ENCODE data around the gene DNMT1.

Gene DNMT1

DNA sequence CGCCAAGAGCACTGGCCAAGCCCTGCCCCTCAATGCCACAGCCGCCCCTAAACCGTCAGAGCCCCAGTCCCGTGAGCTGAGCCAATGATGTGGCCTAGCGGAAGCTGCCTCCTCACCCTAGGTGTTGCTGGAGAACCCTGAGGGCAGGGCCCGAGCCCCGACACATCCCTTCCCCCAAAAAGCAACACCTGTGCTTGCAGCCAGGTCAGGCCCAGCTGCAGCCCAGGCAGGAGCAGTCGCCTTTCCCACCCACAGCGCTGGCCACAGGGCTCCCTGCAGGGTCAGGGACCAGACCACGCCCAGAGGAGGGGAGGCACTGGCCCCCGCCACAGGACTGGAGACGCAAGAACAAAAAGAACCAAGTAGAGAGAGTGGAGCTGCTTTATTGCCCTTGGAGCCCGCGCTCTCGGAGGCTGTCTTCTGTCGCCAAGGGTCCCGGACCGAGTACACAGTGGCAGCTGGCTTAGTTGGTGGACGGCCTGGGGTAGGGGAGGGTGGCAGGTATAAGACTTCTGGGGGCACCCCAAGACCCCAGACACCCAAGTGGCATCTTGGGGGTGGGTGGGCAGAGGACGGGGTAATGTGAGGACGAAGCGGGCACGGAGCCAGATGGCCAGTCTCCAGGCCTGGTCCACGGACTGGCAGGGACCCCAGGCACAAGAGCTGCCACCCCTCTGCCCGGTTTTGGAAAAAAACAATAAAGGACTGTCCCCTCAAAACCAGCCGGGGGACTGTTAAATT, 79.9 kb downstream of the DNMT1 start:
- no peak for DNase-seq (ENCODE audit: low read depth, low spot score)

DNA sequence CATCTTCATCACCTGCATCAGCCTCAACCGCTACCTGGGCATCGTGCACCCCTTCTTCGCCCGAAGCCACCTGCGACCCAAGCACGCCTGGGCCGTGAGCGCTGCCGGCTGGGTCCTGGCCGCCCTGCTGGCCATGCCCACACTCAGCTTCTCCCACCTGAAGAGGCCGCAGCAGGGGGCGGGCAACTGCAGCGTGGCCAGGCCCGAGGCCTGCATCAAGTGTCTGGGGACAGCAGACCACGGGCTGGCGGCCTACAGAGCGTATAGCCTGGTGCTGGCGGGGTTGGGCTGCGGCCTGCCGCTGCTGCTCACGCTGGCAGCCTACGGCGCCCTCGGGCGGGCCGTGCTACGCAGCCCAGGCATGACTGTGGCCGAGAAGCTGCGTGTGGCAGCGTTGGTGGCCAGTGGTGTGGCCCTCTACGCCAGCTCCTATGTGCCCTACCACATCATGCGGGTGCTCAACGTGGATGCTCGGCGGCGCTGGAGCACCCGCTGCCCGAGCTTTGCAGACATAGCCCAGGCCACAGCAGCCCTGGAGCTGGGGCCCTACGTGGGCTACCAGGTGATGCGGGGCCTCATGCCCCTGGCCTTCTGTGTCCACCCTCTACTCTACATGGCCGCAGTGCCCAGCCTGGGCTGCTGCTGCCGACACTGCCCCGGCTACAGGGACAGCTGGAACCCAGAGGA, 80.6 kb downstream of the DNMT1 start:
- no peak for DNase-seq (ENCODE audit: low read depth, low spot score)

DNA sequence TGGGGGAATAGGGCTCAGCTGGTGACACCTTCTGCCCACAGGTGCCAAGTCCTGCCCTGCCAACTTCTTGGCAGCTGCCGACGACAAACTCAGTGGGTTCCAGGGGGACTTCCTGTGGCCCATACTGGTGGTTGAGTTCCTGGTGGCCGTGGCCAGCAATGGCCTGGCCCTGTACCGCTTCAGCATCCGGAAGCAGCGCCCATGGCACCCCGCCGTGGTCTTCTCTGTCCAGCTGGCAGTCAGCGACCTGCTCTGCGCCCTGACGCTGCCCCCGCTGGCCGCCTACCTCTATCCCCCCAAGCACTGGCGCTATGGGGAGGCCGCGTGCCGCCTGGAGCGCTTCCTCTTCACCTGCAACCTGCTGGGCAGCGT, 81.2 kb downstream of the DNMT1 start:
- DNase-seq (ENCODE audit: low read depth, low spot score): no peak

- DNase-seq (ENCODE audit: low read depth, low spot score): no peak
Measured at GRCh38 chr19:10112895-10113591, 81.7 kb downstream of the DNMT1 start.

DNA sequence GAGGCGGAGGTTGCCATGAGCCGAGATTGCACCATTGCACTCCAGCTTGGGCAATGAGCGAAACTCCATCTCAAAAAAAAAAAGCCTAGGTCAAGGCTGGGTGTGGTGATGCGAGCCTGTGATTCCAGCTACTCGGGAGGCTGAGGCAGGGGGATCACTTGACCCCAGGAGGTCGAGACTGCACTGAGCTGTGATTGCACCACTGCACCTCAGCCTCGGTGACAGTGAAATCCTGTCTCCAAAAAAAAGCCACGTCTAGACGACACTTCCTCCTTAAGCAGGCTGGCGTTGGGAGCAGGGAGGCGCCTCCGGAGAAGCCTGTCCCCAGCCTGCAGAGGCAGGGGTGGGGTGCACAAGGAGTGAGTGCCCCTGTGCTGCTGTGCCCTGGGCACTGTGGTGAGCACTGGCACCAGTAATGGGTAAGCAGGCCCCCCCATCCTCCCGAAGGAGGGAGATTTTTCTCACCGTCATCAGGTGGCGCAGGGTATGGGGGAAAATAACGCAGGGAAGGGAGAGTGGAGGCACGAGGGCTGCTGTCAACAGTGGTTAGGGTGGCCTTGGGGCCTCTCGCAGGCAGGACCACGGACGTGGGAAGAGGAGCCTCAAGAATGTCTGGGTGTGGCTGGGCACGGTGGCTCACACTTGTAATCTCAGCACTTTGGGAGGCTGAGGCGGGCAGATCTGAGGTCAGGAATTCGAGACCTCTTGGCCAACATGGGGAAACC, 82.6 kb downstream of the DNMT1 start:
- DNase-seq (ENCODE audit: low read depth, low spot score): no peak

DNA sequence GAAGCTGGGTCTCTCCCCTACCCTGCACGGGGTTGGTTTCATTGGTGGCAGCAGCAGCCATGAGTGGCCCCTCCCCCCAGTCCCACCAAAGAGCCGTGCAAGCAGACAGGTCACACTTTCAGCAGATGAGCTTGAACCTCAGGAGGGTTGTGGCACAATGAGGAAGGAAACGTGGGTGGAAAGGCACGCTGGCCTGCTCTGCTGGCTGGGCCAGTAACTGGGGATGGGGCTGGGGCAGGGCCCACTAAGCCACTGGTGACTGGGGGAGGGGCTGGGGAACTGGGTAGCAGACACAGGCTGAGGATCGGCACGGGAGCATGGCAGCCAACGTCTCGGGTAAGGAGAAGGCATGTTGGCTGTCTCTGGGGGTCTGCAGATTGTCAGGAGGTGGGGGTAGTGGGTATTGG, 83.3 kb downstream of the DNMT1 start, which contains the start of gene P2RY11:
P2RY11 (plus strand) TSS at position 289 of the 407 bp plus-strand sequence; CDS start at position 318, 29 bp downstream.
- DNase-seq (ENCODE audit: low read depth, low spot score): no peak

GRCh38 chr19:10110972-10111317, 83.8 kb downstream of the DNMT1 start:
- no peak for DNase-seq (ENCODE audit: low read depth, low spot score)

DNA sequence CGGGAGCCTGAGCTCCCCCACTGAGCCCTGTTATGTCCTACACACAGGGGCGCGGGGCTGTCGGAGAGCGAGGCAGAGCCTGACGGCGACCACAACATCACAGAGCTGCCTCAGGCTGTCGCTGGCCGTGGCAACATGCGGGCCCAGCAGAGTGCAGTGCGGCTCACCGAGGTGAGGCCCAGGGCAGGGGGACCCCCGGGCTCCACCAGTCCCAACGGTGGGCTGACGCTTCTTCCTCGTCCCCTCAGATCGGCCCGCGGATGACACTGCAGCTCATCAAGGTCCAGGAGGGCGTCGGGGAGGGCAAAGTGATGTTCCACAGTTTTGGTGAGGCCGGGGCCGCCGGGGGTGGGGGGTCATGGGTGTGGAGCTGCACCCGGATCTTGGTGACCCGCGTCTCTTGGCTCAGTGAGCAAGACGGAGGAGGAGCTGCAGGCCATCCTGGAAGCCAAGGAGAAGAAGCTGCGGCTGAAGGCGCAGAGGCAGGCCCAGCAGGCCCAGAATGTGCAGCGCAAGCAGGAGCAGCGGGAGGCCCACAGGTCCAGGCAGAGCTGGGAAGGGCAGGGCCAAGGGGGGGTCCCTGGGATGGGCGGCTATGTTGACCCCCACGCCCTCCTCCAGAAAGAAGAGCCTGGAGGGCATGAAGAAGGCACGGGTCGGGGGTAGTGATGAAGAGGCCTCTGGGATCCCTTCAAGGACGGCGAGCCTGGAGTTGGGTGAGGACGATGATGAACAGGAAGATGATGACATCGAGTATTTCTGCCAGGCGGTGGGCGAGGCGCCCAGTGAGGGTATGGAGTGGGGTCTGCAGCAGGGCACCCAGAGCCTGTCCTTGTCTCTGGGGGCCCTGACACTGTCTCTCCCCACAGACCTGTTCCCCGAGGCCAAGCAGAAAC, 84.4 kb downstream of the DNMT1 start:
- DNase-seq (ENCODE audit: low read depth, low spot score): no peak

- DNase-seq (ENCODE audit: low read depth, low spot score): no peak
Measured at GRCh38 chr19:10109528-10109927, 85.2 kb downstream of the DNMT1 start.

GRCh38 chr19:10107817-10108367, 86.9 kb downstream of the DNMT1 start:
- DNase-seq (ENCODE audit: low read depth, low spot score): no peak

DNA sequence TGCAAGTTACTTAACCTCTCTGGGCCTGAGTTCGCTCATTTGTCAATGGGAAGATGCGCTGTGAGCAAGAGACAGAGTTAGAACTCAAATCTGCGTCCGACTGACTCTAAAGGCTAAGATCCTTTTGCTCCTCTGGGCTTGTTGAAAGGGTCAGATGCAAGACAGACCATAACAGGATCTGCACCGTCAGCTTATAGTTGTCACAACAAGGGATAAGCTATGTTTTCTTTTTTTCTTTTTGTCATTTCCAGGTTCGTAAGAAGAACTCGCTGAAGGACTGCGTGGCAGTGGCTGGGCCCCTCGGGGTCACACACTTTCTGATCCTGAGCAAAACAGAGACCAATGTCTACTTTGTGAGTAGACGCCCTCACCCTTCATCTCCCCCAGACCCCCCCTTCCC, 87.5 kb downstream of the DNMT1 start:
- DNase-seq (ENCODE audit: low read depth, low spot score): no peak

GRCh38 chr19:10106100-10106936, 88.4 kb downstream of the DNMT1 start, which contains the start of gene PPAN:
Gene PPAN (plus strand): TSS chr19:10106362. CDS start chr19:10106395, 33 bp downstream.
- peak; percentile 91 for DNase-seq (ENCODE audit: low read depth, low spot score)

- no peak for DNase-seq (ENCODE audit: low read depth, low spot score)
Measured at GRCh38 chr19:10105509-10106099, 89.1 kb downstream of the DNMT1 start.

DNA sequence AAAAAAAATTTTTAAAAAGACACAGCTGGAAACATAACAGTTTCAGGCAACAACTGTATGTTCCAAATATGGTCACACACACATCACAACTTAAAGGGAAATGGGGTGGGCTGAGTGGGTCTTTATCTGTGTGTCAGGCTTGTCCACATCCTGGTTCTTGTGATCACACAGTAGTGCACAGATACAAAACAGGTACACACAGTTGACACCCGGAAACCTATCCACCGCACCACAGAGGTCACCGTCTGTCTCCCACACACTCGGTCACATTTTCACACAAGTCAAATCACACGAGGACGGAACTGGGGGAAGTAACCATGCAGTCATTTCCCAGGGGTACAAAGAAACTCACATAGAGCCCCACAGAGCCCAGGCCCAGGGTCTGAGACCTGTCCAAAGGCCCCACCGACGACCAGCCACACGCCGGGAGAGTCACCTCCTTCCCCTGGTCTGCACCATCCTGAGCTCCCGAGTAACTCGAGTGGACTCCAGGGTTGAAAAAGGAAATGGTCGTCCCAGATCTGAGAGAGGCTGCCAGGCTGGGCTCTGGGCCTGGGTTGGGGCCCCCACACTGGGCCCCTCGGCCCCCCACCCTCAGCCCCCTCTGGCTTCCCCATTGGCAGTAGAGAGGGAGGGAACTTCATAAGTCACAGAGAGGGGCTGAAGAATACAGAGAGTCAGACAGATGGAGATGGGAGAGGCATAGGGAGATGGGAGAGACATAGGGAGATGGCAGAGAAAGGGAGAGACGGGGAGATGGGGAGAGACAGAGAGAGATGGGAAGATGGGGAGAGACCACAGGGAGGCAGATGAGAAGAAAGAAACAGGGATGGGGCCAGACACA, 89.9 kb downstream of the DNMT1 start:
- no peak for DNase-seq (ENCODE audit: low read depth, low spot score)

- no peak for DNase-seq (ENCODE audit: low read depth, low spot score)
Measured at GRCh38 chr19:10104130-10104513, 90.6 kb downstream of the DNMT1 start.

- DNase-seq (ENCODE audit: low read depth, low spot score): no peak
Measured at GRCh38 chr19:10102787-10103236, 91.9 kb downstream of the DNMT1 start.

GRCh38 chr19:10100163-10100785, 94.5 kb downstream of the DNMT1 start:
- DNase-seq (ENCODE audit: low read depth, low spot score): no peak

DNA sequence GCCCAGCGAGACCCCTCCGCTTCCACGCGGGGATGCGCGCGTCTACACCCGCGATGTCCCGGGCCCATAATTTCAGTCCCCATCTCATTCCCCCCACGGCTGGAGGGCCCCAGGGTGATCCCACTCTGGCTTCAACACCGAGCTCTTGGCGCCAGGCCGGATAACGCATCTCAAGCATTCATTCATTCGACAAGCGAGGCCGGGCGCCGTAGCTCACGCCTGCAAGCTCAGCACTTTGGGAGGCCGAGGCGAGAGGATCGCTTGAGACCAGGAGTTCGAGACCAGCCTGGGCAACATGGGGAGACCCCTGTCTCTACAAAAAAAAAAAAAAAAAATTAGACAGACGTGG, 98.2 kb downstream of the DNMT1 start:
- no peak for DNase-seq (ENCODE audit: low read depth, low spot score)

All from brain pericyte (primary cell).